ENCODE data around the gene PRKAR1B. TPM values are rescaled to one million over a fixed set of nuclear protein-coding genes. Genes with fewer than 3 reads are reported as not detected.

Gene PRKAR1B
- total RNA-seq, 4 donors from 2014 or later = 8.2 to 12.3 (median 10.5) TPM

DNA sequence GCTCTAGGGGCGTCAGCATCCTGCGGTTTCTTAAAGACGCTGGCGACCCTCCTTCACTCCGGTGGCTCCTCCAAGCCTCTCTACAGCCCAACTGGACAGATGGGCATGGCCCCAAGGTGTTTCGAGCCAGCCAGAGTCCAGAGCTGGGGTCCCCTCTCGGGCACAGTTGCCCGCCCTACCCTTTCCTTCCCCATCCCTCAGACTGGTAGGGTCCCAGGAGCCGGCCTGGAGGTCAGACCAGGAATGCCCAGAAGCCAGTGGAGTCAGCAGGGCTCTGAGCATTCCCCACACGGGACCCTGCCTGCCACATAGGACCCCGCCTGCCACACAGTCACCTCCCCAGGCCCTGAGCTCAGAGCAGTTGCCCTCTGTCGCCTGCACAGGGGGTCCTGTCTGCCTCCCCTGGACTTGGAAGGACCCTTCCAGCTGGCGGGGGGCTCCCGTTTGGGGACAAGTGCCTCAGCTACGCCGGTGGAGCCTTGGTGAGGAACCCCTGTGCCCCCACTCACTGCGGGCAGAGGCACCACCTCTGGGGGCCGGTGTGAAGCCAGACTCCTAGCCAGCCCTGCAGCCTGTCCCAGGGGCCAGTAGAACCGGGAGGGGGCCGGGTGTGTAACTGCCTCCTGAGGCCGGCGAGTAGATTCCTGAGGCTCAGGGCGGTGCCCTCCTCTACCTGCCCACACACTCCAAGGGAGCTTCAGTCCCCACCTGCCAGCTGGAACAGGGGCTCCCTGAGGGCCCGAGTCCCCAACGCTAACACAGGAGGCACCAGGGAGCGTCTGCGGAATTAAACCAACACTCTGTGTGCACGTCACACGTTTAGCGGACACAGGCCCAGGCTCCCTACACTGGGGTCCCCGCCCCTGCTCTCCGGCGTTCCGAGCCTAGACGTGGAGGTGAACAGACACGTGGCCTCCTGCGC is 188.1 kb downstream of the PRKAR1B start:
- H3K4me1 ChIP-seq = peaks cover 26% of the 10 kb centered on the region
- no peak for DNase-seq (ENCODE audit: low spot score in 2 of 2)
- H3K27me3 ChIP-seq = no peaks in the 10 kb centered on the region
- H3K9me3 ChIP-seq = no peaks in the 10 kb centered on the region
- no peaks in the 10 kb centered on the region for H3K36me3 ChIP-seq
- peak overlapping the region; percentile 5 for H3K4me3 ChIP-seq
- TF ChIP-seq EP300 (IDR thresholded peaks at IDR 0.05) (no peak), POLR2AphosphoS5 (IDR thresholded peaks at IDR 0.05) (no peak), POLR2A (IDR thresholded peaks at IDR 0.05) (no peak)
- TF ChIP-seq, protein P1, sequence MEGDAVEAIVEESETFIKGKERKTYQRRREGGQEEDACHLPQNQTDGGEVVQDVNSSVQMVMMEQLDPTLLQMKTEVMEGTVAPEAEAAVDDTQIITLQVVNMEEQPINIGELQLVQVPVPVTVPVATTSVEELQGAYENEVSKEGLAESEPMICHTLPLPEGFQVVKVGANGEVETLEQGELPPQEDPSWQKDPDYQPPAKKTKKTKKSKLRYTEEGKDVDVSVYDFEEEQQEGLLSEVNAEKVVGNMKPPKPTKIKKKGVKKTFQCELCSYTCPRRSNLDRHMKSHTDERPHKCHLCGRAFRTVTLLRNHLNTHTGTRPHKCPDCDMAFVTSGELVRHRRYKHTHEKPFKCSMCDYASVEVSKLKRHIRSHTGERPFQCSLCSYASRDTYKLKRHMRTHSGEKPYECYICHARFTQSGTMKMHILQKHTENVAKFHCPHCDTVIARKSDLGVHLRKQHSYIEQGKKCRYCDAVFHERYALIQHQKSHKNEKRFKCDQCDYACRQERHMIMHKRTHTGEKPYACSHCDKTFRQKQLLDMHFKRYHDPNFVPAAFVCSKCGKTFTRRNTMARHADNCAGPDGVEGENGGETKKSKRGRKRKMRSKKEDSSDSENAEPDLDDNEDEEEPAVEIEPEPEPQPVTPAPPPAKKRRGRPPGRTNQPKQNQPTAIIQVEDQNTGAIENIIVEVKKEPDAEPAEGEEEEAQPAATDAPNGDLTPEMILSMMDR (IDR thresholded peaks at IDR 0.05) = no peak
- WGBS = 63% methylated on average over 9 of the region's 37 CpGs
- no peak overlapping the region for H3K27ac ChIP-seq

DNA sequence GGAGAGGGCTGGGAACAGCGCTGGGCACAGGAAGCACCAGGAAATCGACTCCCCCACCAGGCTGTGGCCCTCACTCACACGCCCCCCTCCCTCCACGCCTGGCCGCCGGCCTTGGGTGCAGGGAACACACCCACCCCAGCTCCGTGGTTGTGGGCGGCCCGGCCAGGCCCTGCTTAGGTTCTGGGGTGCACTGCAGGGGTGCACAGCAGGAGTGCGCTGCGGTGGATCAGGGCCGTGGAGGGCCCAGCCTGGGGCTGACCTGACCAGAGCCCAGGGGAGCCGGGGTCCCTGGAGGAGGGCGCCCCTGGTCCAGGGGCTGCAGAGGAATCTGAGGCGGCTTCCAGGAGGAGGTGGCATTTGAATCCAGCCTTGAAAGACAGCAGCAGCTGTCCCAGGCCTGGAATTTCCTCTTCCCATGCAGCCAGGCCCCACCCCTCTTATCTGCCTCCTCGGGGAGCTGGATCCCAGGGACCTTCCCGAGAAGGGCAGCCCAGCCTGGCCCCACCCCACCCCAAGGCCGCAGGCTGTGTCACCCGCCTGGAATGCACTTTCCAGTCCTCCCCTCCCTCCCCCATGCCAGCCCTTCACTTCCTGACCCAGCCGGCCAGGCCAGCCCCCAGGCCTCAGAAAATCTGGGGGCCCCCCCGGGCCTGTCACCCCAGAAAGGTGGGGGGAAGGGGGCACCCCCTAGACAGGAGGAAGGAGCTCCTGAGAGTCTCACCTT is 189.0 kb downstream of the PRKAR1B start:
- no peaks in the 10 kb centered on the region for H3K9me3 ChIP-seq
- no peaks in the 10 kb centered on the region for H3K36me3 ChIP-seq
- no peak overlapping the region for H3K27ac ChIP-seq
- 8% methylated on average over 4 of the region's 21 CpGs for WGBS
- TF ChIP-seq EP300 (IDR thresholded peaks at IDR 0.05) (no peak), POLR2AphosphoS5 (IDR thresholded peaks at IDR 0.05) (no peak), POLR2A (IDR thresholded peaks at IDR 0.05) (no peak)
- TF ChIP-seq, protein P1 (IDR thresholded peaks at IDR 0.05) = no peak
- no peak overlapping the region for H3K4me3 ChIP-seq
- no peaks in the 10 kb centered on the region for H3K27me3 ChIP-seq
- no peak for DNase-seq (ENCODE audit: low spot score in 2 of 2)
- peaks cover 26% of the 10 kb centered on the region for H3K4me1 ChIP-seq

DNA sequence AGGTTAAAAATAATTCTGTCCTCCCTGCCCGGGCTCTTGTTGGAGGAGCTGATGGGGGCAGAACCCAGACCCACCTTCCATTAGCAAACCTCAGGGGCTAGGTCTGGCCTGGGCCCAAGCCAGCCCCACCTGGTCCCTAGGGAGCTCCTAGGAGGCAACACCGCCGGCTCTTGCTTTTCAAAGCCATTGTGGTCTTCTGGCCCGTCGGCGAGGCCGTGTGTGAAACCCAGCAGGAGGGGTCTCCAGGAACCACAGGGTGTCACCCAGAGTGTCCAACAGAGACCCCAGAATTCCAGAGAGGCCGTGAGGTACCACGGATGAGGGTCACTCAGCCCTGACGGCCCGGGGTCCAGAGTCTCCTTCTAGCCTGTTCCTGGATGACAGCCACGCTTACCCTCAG is 190.8 kb downstream of the PRKAR1B start:
- TF ChIP-seq EP300 (IDR thresholded peaks at IDR 0.05) (no peak), POLR2AphosphoS5 (IDR thresholded peaks at IDR 0.05) (no peak), POLR2A (IDR thresholded peaks at IDR 0.05) (no peak)
- TF ChIP-seq, protein P1 (IDR thresholded peaks at IDR 0.05) = no peak
- no peak overlapping the region for H3K27ac ChIP-seq
- H3K4me1 ChIP-seq = peaks cover 26% of the 10 kb centered on the region
- H3K9me3 ChIP-seq = no peaks in the 10 kb centered on the region
- WGBS = 86% methylated on average over 7 of the region's 12 CpGs
- DNase-seq (ENCODE audit: low spot score in 2 of 2) = no peak
- H3K36me3 ChIP-seq = no peaks in the 10 kb centered on the region
- no peaks in the 10 kb centered on the region for H3K27me3 ChIP-seq
- no peak overlapping the region for H3K4me3 ChIP-seq

DNA sequence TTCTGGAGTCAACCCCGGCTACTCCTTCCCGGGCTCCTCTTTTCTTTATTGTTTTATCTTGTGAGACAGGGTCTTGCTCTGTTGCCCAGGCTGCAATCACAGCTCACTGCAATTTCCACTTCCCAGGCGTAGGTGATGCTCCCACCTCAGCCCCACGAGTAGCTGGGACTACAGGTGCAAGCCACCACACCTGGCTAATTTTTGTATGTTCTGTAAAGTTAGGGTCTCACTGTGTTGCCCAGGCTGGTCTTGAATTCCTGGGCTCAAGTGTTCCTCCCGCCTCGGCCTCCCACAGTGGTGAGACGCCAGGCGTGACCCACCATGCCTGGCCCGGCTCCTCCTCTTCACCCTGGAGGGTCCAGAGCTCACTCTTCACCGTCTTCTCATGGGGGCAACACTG is 192.1 kb downstream of the PRKAR1B start:
- no peak for DNase-seq (ENCODE audit: low spot score in 2 of 2)
- H3K36me3 ChIP-seq = no peaks in the 10 kb centered on the region
- TF ChIP-seq POLR2AphosphoS5 (IDR thresholded peaks at IDR 0.05) (no peak), EP300 (IDR thresholded peaks at IDR 0.05) (no peak), POLR2A (IDR thresholded peaks at IDR 0.05) (no peak)
- TF ChIP-seq, protein P1 (IDR thresholded peaks at IDR 0.05) = no peak
- WGBS = 95% methylated on average over 10 of the region's 10 CpGs
- H3K4me3 ChIP-seq = no peak overlapping the region
- no peaks in the 10 kb centered on the region for H3K9me3 ChIP-seq
- H3K27ac ChIP-seq = no peak overlapping the region
- H3K4me1 ChIP-seq = peaks cover 25% of the 10 kb centered on the region
- peaks cover 11% of the 10 kb centered on the region for H3K27me3 ChIP-seq

DNA sequence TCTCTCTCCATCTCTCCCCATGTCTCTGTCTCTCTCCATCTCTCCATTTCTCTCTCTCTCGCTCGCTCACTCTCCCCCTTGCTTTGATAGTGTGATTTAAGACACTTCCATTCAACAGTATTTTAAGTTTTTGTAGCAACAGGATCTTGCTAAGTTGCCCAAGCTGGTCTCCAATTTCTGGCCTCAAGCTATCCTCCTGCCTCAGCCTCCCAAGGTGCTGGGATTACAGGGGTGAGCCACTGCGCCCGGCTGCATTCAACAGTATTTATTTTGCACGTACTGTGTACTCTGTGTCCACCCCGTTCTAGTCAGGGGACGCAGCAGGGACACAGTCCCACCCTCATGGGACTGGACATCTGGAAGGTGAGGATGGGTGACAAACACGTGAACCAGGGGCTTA is 193.0 kb downstream of the PRKAR1B start:
- no peak for DNase-seq (ENCODE audit: low spot score in 2 of 2)
- TF ChIP-seq, protein P1 (IDR thresholded peaks at IDR 0.05) = no peak
- TF ChIP-seq POLR2AphosphoS5 (IDR thresholded peaks at IDR 0.05) (no peak), EP300 (IDR thresholded peaks at IDR 0.05) (no peak), POLR2A (IDR thresholded peaks at IDR 0.05) (no peak)
- 91% methylated on average over 6 of the region's 8 CpGs for WGBS
- Histone ChIP-seq H3K36me3 (no peaks in the 10 kb centered on the region), H3K27ac (no peak overlapping the region), H3K4me3 (no peak overlapping the region), H3K9me3 (no peaks in the 10 kb centered on the region), H3K4me1 (peaks cover 16% of the 10 kb centered on the region), H3K27me3 (peaks cover 16% of the 10 kb centered on the region)
